Retina (tissue), 1 donor: ENCODE measurements around the gene MDC1.
"Not testable (repeated sequence)": the region's sequence is repeated elsewhere in the genome, so short reads cannot be mapped to it uniquely, and the experiment has no call there.

Experiments
- DNase-seq: peaks from one replicate; pipeline ENCODE4 v3.0.0-alpha.2; 2016

MDC1 gene

GRCh38 chr6:30723843-30724741, 7.0 kb upstream of the MDC1 start:
- not testable (repeated sequence) for DNase-seq

- not testable (repeated sequence) for DNase-seq
Observed at GRCh38 chr6:30723159-30723842, 6.2 kb upstream of the MDC1 start.

- peak; percentile 92 for DNase-seq
Observed at GRCh38 chr6:30722280-30723112, 5.4 kb upstream of the MDC1 start.

GRCh38 chr6:30722025-30722279, 4.9 kb upstream of the MDC1 start:
- DNase-seq = not testable (repeated sequence)

GRCh38 chr6:30721198-30722024, 4.3 kb upstream of the MDC1 start:
- DNase-seq = peak; percentile 94

GRCh38 chr6:30720738-30721197, 3.7 kb upstream of the MDC1 start:
- peak; percentile 88 for DNase-seq

- peak; percentile 96 for DNase-seq
Observed at GRCh38 chr6:30719791-30720737, 3.0 kb upstream of the MDC1 start, which contains the start of gene TUBB. Gene TUBB (plus strand): TSS chr6:30720352. CDS start chr6:30720507, 155 bp downstream.

GRCh38 chr6:30719356-30719755, 2.3 kb upstream of the MDC1 start:
- DNase-seq = no peak

GRCh38 chr6:30717845-30718720, 1.0 kb upstream of the MDC1 start:
- peak; percentile 5 for DNase-seq

GRCh38 chr6:30716879-30717128, 277 bp downstream of the MDC1 start:
- no peak for DNase-seq

- no peak for DNase-seq
Observed at GRCh38 chr6:30714263-30714662, 2.8 kb downstream of the MDC1 start.

- DNase-seq = no peak
Observed at GRCh38 chr6:30712441-30712945, 4.6 kb downstream of the MDC1 start.

GRCh38 chr6:30711758-30712380, 5.2 kb downstream of the MDC1 start:
- DNase-seq = no peak

GRCh38 chr6:30709101-30709868, 7.8 kb downstream of the MDC1 start:
- DNase-seq = no peak

GRCh38 chr6:30707281-30707850, 9.7 kb downstream of the MDC1 start:
- DNase-seq = no peak

- DNase-seq = no peak
Observed at GRCh38 chr6:30705620-30706019, 11.5 kb downstream of the MDC1 start.

- DNase-seq = no peak
Observed at GRCh38 chr6:30703821-30704220, 13.3 kb downstream of the MDC1 start.

GRCh38 chr6:30703011-30703410, 14.1 kb downstream of the MDC1 start:
- no peak for DNase-seq

GRCh38 chr6:30700340-30700739, 16.7 kb downstream of the MDC1 start:
- DNase-seq = no peak
